COLO668 (cell line): Measurements from ENCODE around the gene ST7L.

Experiments used
- DNase-seq: peaks from one replicate; lab custom pipeline; 2025; ENCODE audit not compliant: unreplicated experiment; lab: John Stamatoyannopoulos, UW

The ST7L gene

GRCh38 chr1:112618114-112618720, 724 bp downstream of the ST7L start:
- no peak for DNase-seq

- no peak for DNase-seq
Measured at GRCh38 chr1:112614460-112615065, 4.4 kb downstream of the ST7L start.

DNA sequence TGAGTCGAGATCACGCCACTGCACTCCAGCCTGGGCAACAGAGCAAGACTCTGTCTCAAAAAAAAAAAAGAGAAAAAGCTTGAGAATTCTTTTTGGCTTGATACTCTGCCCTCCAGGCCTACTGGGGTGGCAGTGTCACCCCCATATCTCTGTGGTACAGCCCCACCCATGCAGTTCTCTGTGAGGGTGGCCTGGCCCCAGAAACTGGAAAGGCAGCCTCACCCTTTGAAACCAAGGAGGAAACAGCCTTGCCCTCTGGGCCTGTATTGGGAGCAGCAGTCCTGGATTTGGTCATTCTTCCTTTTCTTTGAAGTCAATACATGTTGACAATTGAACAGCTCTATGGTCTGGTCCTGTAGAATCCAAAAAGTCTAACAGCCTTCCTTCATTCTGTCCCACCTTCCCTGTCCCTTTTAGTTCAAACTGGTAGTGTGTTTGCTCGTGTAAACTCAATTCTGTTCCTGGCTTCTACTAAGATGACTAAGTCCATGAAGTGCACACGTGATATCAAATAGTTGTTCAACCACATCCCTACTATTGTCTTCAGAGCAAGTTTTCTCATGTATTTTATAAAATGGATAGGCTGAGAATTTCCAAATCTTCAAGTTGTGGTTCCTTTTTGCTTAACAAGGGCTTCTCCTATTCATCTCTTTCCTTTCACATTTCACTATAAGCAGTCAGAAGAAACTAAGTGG, 13.2 kb downstream of the ST7L start:
- DNase-seq, result no peak

DNA sequence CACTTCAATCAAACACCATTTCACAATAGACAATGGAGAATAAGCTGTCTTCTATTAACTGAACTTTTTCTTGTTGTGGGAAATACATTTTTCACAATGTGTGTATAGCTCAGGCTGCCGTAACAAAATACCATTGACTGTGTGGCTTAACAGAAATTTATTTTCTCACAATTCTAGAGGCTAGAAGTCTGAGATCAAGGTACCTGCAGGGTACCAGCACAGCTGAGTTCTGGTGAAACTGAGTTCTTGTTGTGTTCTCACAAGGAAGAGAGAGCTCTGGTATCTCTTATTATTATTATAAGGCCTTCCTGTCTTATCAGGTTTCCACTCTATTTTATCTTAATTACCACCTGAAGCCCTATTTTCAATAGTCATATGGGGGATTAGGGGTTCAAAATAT, 15.4 kb downstream of the ST7L start:
- DNase-seq, result no peak

DNA sequence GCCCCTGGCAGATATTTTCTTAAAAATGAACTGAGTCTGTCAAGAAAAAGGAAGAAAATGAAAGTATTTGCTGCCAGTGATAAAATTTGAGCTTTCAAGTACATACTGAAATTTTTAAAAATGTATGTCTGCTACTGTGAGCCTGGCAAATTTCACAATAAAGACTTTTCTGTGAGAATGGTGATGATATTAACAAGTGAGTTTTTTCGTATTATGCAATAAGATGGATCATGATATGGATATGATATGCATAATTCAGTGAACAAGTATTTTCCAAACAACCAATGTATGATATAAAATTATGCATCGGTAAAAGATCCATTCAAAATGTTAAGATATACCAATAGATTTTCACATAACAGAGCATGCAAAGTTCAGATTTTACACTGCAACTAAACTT, 15.9 kb downstream of the ST7L start:
- no peak for DNase-seq

DNA sequence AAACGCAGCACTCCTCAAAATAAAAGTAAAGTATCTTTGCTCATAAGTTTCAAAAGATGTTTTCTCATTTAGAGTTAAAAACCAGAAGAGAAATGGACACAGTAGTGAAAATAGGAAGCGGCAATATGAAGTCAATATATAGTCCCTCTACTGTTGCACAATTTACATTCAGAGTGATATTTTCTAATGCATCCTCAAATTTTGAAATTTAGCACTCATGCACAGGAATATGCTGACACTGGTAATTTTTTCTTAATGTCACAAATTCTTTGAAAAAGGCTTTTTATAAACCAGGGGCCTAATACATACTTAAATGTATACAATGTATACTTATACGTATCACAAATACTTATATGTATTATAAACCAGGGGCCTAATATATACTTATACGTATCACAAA, 19.5 kb downstream of the ST7L start:
- DNase-seq, result no peak

DNA sequence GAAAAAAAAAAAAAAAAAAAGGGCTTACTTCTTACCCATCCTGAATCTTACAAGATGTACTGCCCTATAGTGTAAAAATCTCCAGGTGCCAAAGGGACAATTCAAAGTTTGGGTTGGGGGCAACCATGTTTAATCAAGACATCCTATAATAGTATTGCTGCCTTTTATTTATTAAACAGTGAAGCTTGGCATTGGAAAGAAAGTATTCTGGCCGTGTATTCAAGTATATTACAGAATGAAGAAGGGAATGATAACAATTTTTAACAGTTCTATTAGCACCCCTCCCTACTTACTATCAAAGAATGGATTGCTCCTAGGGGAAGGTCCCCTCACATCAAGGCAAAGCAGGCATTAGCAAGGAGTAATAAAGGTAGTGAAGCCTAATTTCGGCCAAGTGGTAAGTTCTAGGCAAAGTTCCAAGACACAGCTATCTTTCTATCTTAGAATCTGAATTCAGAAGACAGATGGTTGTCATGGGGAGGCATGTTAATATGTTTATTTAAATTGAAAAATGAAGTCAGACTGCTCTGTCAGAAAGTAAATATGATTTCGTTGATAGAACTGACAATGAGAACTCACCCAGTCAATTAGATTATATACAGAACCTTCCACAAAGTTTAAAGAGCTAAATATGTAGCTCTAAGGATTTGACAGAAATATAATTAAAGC, 24.6 kb downstream of the ST7L start:
- no peak for DNase-seq

- DNase-seq, result no peak
Measured at GRCh38 chr1:112589766-112590165, 29.2 kb downstream of the ST7L start.

DNA sequence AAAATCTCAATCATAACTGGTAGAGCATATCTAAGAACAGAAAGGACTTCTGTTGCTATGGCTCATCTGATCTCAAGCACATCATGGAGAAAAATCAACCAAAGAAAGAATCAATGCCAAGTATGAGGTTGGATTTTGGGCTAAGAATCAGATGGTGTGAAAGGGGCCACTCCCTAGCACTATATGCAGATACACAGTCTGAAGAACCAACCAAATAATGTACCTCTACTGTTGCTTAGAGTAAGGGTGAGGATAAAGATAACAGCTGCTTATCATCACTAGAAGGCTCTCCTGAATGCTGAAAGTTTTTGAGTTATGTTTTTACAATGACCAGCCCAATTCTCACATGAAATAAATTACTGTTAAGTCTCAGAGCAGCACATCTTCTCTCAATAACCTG, 35.6 kb downstream of the ST7L start:
- DNase-seq, result no peak

DNA sequence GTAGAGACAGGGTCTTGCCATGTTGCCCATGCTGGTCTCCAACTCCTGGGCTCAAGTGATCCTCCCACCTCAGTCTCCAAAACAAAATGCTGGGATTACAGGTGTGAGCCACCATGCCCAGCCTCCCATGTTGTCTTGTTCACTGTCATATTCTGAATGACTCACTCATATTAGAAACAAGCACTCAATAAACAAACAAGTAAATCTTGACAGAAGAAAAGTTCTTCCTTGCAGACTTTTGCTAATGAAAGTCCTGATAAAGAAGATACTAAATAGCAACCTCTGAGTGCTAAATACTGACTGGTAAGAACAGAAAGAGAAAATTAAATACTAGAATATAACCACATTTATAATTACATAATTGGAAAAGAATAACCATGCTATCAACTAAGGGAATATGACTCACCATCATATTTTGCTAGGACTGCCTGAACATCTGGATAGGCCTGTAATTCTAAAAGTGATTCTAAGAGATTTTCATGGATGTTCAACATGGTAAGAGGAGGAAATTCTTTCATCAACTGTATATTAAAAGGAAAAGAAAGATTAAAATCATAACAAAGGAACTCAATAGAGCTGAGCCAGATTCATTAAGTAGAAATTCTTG, 37.3 kb downstream of the ST7L start:
- DNase-seq, result no peak

- no peak for DNase-seq
Measured at GRCh38 chr1:112579801-112580510, 39.0 kb downstream of the ST7L start.

DNA sequence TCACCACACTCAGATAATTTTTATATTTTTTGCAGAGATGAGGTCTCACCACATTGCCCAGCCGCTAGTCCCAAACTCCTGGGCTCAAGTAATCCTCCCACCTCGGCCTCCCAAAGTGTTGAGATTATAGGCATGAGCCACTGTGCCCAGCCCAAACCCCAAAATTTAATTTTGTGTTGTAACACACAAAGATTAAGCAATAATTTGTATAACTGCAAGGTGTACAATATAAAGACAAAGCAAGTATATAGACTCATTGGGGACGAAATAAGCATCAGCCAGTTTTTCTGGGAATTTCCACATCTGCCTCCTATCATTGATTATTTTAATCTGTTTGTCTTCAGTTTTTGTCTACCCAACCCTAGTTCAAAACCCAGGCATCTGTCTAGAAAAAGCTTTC, 42.7 kb downstream of the ST7L start:
- no peak for DNase-seq

GRCh38 chr1:112575154-112575804, 43.7 kb downstream of the ST7L start:
- DNase-seq, result no peak

DNA sequence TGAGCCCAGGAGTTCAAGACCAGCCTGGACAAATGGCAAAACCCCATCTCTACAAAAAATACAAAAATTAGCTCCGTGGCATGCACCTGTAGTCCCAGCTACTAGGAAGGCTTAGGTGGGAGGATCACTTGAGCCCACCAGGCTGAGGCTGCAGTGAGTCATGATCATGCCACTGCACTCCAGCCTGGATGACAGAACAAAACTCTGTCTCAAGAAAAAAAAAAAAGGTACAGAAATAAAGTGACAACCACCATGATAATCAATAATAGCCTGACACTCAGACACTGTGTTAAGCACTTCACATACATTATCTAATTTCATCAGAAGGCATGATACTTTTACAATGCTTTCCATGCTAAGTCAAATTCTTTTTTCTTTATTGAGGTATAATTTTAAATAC, 53.1 kb downstream of the ST7L start:
- DNase-seq, result no peak

DNA sequence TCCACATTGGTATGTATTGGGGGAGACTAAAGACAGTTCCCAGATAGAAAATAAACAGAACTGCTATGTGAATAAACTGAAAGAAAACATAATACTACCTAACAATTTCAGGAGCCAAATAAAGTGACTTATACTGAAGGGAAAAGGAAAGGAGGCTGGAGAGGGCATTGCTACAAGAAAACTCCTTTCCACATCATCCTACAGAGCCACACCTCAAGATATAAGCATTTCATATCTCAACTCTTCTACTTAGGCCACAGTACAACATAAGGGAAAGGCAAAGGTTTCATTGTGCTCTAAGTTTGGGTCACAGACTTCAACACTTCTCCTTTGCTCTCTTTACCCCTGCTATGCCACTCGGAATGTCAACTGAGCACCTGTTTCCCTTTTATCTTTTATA, 54.9 kb downstream of the ST7L start:
- no peak for DNase-seq

DNA sequence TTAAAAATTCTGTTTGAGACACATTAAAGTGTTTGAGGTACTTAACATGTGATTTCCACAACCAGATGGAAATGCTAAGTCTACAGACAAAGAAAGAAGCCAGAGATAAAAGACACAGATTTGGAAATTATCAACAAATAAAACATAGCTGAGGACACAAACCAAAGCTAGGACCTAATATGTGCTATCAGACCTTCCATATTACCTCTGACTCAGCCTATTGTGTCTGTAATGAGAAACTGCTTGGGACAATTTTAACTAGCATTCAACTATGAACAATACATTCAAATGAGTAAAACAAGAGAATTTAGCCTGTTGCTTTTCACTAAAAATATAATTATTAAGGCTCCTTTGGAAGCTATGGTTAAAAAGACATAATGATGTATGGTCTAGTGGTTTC, 55.6 kb downstream of the ST7L start:
- DNase-seq, result no peak

DNA sequence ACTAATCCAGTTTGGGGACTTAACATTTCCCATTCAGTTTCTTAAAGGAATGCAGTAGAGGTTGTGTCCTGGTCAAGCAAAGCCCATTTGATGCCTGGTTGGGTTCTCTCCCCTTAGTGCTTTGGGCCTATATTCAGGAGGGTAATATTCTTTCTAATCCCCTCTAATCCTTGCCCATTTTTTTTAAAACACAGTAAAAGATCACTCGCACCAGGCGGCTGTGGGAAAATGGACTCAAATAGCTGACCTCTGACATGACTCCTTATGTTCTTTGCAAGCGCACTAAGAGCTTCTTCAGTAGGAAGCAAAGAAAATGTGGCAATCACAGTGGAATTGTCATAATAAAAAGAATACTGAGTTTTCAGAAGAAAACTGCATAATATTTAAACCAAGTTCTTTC, 60.3 kb downstream of the ST7L start:
- no peak for DNase-seq

DNA sequence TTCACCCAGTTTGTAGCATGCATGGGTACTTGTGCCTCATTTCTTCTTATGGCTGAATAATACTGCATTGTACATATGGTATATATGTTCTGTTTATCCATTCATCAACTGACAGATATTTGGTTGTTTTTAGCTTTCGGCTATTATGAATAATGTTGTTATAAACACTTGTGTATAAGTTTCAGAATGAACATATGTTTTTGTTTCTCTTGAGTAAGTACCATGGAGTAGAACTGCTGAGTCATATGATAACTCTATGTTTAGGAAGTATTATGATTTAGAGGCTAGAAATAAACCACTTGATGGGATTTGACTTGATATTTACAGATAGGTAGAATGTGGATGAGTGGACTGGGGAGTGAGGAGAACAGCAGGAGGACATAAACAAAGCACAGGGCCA, 61.6 kb downstream of the ST7L start:
- DNase-seq, result no peak

DNA sequence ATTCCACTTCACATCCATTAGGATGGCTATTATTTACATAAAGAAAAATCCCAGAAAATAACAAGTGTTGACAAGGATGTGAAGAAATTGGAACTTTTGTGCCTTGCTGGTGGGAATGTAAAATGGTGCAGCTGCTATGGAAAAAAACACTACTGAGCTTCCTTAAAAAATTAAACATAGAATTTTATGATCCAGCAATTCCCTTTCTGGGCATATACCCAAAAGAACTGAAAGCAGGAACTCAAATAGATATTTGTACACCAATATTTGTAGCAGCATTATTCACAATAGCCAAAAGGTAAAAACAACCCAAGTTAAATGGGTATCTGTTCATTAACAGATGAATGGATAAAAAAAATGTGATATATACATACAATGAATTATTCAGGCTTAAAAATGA, 64.5 kb downstream of the ST7L start:
- no peak for DNase-seq

- no peak for DNase-seq
Measured at GRCh38 chr1:112549590-112549989, 69.4 kb downstream of the ST7L start.

- DNase-seq, result no peak
Measured at GRCh38 chr1:112548547-112548946, 70.4 kb downstream of the ST7L start.
